ENCODE data around the gene SLMAP. TPM values are rescaled to one million over a fixed set of nuclear protein-coding genes. Genes with fewer than 3 reads are reported as not detected.

The SLMAP gene
- total RNA-seq, 3 donors from 2014 or later (not counting 1 experiment from before 2014, with no cell fraction given) = 79.4 to 98.6 (median 89.0) TPM

DNA sequence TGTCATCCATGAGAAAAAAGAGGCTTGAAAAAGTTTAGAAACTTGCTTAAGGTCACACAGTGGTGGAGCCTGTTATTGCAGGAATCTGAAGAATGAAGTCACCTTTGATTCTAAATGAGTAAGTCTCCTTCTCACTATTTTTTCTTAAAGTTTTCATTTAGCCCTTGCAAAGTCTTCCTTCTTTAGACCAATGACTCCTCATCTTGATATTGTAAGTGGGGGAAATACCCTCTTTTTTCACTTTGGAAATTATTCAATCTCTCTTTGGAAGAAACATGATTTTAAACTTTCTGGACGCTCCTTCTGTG is 787 bp upstream of the SLMAP start:
- Mint-ChIP-seq H3K27ac (peak overlapping the region; percentile 89 to 91), H3K4me3 (peak overlapping the region; percentile 97), H3K27me3 (ENCODE audit: low read depth in 2 of 2) (no peaks in the 10 kb centered on the region), H3K9me3 (no peaks in the 10 kb centered on the region), H3K4me1 (peaks cover 27 to 28% of the 10 kb centered on the region in 2 donors), H3K36me3 (no peaks in the 10 kb centered on the region)
- H3K36me3 ChIP-seq (ENCODE audit: control insufficient read depth, insufficient read depth, low read length) = peaks cover 3% of the 10 kb centered on the region
- peaks cover 21% of the 10 kb centered on the region for H3K4me1 ChIP-seq (ENCODE audit: control insufficient read depth, insufficient read depth, low read length)
- TF ChIP-seq, protein P1, sequence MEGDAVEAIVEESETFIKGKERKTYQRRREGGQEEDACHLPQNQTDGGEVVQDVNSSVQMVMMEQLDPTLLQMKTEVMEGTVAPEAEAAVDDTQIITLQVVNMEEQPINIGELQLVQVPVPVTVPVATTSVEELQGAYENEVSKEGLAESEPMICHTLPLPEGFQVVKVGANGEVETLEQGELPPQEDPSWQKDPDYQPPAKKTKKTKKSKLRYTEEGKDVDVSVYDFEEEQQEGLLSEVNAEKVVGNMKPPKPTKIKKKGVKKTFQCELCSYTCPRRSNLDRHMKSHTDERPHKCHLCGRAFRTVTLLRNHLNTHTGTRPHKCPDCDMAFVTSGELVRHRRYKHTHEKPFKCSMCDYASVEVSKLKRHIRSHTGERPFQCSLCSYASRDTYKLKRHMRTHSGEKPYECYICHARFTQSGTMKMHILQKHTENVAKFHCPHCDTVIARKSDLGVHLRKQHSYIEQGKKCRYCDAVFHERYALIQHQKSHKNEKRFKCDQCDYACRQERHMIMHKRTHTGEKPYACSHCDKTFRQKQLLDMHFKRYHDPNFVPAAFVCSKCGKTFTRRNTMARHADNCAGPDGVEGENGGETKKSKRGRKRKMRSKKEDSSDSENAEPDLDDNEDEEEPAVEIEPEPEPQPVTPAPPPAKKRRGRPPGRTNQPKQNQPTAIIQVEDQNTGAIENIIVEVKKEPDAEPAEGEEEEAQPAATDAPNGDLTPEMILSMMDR (IDR thresholded peaks at IDR 0.05) = no peak
- 0% methylated on average over 1 of the region's 1 CpG for whole genome bisulfite sequencing (ENCODE audit: insufficient coverage)
- no peaks in the 10 kb centered on the region for H3K9me3 ChIP-seq (ENCODE audit: control insufficient read depth, insufficient read depth, low read length)
- peak overlapping the region; percentile 81 for H3K4me3 ChIP-seq (ENCODE audit: low read length)
- DNase-seq (peak in 1 of 2 donors; percentile 57), ATAC-seq (no peak)
- intact Hi-C loops (cut with micrococcal nuclease) = no loop called here
- H3K27ac ChIP-seq (ENCODE audit: low read length) = peak overlapping the region; percentile 79
- H3K27me3 ChIP-seq (ENCODE audit: control insufficient read depth, insufficient read depth, low read length) = no peaks in the 10 kb centered on the region

DNA sequence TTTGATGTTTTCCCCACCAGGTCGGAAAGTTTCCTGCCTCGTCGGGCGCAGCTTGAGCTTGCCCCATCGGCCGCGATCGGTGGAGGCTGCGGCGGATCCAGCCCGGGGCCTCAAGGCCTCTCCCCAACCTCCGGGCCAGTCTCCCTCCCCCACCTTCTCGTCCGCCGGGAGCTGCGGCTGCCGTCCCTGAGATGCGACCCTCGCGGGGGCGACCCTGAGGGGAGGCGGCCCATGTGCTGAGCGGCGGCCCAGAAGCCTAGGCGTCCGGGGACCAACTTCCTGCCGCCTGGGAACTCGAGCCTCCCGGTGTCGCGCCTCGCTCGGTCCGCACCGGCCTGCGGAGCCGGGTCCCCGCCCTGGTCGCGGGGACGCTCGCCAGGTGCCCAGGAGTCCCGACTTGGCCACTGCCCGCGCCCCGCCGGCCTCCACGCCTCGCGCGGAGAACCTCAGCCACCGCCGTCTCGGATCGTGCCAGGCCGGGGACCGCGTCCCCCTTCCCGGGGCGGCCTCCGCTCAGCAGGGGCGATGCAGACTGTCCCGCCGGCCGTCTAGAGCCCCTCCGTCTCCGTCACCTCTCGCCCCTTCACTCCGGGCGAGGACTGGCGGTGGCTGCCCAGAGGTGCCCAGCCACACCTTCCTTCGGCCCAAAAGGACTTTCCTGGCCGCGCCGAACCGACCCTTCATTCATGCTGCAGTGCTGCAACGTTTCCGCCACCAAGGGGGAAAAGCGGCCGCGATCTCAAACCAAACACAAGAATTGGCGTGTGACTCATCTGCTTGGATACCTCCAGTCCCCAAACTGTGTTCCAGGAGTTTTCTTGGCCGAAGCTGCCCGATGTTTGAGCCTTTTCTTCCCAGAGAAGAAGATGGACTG is 656 bp downstream of the SLMAP start:
- H3K4me3 Mint-ChIP-seq = peak overlapping the region; percentile 97
- peak overlapping the region; percentile 81 for H3K4me3 ChIP-seq (ENCODE audit: low read length)
- no peaks in the 10 kb centered on the region for H3K27me3 Mint-ChIP-seq (ENCODE audit: low read depth in 2 of 2)
- H3K9me3 ChIP-seq (ENCODE audit: control insufficient read depth, insufficient read depth, low read length) = no peaks in the 10 kb centered on the region
- intact Hi-C loops (cut with micrococcal nuclease) = loop anchor here (1.0 to 2.0 kb wide), 4 partner anchors 63 to 200 kb away; partner anchors contain the start of genes ARF4, DENND6A and PDE12
- H3K27ac Mint-ChIP-seq = peak overlapping the region; percentile 89 to 91
- DNase-seq (peak; percentile 37 to 43), ATAC-seq (peak; percentile 5 to 11 (median 7))
- TF ChIP-seq, protein P1 (IDR thresholded peaks at IDR 0.05) = no peak
- H3K27ac ChIP-seq (ENCODE audit: low read length) = peak overlapping the region; percentile 79
- no peaks in the 10 kb centered on the region for H3K9me3 Mint-ChIP-seq
- WGBS (ENCODE audit: insufficient coverage) = under 1% methylated on average over 84 of the region's 84 CpGs
- peaks cover 27 to 28% of the 10 kb centered on the region in 2 donors for H3K4me1 Mint-ChIP-seq
- H3K27me3 ChIP-seq (ENCODE audit: control insufficient read depth, insufficient read depth, low read length) = no peaks in the 10 kb centered on the region
- peaks cover 26% of the 10 kb centered on the region for H3K4me1 ChIP-seq (ENCODE audit: control insufficient read depth, insufficient read depth, low read length)
- no peaks in the 10 kb centered on the region for H3K36me3 Mint-ChIP-seq
- peaks cover 4% of the 10 kb centered on the region for H3K36me3 ChIP-seq (ENCODE audit: control insufficient read depth, insufficient read depth, low read length)

DNA sequence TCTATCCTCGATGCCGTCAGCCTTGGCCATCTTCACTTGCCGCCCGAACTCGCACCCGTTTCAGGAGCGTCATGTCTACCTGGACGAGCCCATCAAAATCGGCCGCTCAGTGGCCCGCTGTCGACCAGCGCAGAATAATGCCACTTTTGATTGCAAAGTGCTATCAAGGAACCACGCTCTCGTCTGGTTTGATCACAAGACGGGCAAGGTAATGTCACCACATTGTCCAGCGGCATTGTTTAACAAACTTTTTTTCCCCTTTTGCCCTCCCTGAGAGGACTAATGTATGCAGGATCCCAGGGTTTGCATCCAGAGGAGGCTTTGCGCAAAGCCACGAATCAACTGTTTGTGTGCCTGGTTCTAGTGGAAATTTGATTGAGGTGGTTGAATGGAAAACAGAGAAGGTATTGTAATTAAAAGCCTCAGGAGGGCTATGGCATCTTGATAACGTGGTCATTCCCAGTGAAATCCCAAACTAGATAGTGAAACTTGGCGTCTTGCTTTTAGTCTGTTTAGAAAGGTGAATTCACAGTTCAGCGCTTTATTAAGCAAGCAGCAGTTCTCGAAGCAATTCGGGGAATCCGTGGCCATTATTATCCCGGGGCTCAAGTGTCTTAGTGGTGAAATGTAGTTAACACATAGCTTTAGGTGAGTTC is 1.7 kb downstream of the SLMAP start:
- Histone ChIP-seq H3K4me3 (ENCODE audit: low read length) (peak overlapping the region; percentile 81), H3K9me3 (ENCODE audit: control insufficient read depth, insufficient read depth, low read length) (no peaks in the 10 kb centered on the region), H3K27ac (ENCODE audit: low read length) (no peak overlapping the region), H3K27me3 (ENCODE audit: control insufficient read depth, insufficient read depth, low read length) (no peaks in the 10 kb centered on the region), H3K36me3 (ENCODE audit: control insufficient read depth, insufficient read depth, low read length) (peaks cover 4% of the 10 kb centered on the region), H3K4me1 (ENCODE audit: control insufficient read depth, insufficient read depth, low read length) (peaks cover 28% of the 10 kb centered on the region)
- H3K27ac Mint-ChIP-seq = peak overlapping the region; percentile 59 to 86
- WGBS (ENCODE audit: insufficient coverage) = 83% methylated on average over 26 of the region's 26 CpGs
- DNase-seq (no peak), ATAC-seq (no peak)
- TF ChIP-seq, protein P1 (IDR thresholded peaks at IDR 0.05) = no peak
- H3K4me1 Mint-ChIP-seq = peaks cover 33 to 34% of the 10 kb centered on the region in 2 donors
- peak overlapping the region; percentile 97 for H3K4me3 Mint-ChIP-seq
- intact Hi-C loops (cut with micrococcal nuclease) = loop anchor here (2.0 kb wide), 1 partner anchor 87 kb away; no protein-coding TSS in a partner anchor
- no peaks in the 10 kb centered on the region for H3K36me3 Mint-ChIP-seq
- H3K9me3 Mint-ChIP-seq = no peaks in the 10 kb centered on the region
- H3K27me3 Mint-ChIP-seq (ENCODE audit: low read depth in 2 of 2) = no peaks in the 10 kb centered on the region
